SK-N-SH (cell line): Measurements from ENCODE around the gene MAPK8IP3.

Source experiments
- CHD2 ChIP-seq: fragments of 150-350 bp; IDR thresholded peaks from 2 replicates; pipeline ENCODE4 v1.6.1; 2018; ENCODE audit warnings: low read length; ENCODE audit not compliant: partially characterized antibody
- EP300 ChIP-seq, 2 experiments: IDR thresholded peaks; 2 replicates each; pipeline versions ENCODE4 v1.4.0 to v1.6.1; 2012; ENCODE audit warnings: borderline replicate concordance in 1 of 2, low read depth in 1 of 2, low read length in 1 of 2
- EZH2phosphoT487 ChIP-seq: fragments of 200-600 bp; sonication (generic); IDR thresholded peaks from 2 replicates; pipeline ENCODE4 v1.6.1; 2017; ENCODE audit warnings: low read depth, mixed run types, mild to moderate bottlenecking, antibody characterized with exemption, moderate library complexity, borderline replicate concordance
- MAX ChIP-seq: IDR thresholded peaks from 2 replicates; pipeline ENCODE4 v1.4.0; 2012; ENCODE audit warnings: low read depth
- NFIC ChIP-seq: IDR thresholded peaks from 2 replicates; pipeline ENCODE4 v1.4.0; 2012; ENCODE audit warnings: borderline replicate concordance
- NRF1 ChIP-seq: IDR thresholded peaks from 2 replicates; pipeline ENCODE4 v1.6.1; 2012; ENCODE audit warnings: low read depth, mild to moderate bottlenecking, low read length
- POLR2AphosphoS5 ChIP-seq: IDR thresholded peaks from 2 replicates; pipeline ENCODE4 v1.6.1; 2012; ENCODE audit warnings: low read depth, low read length
- RAD21 ChIP-seq: IDR thresholded peaks from 2 replicates; pipeline ENCODE4 v1.6.1; 2012; ENCODE audit warnings: mild to moderate bottlenecking, low read length
- RFX5 ChIP-seq: IDR thresholded peaks from 2 replicates; pipeline ENCODE4 v1.6.1; 2012; ENCODE audit warnings: mild to moderate bottlenecking, improper control_type of control experiment, low read length
- TEAD4 ChIP-seq: IDR thresholded peaks from 2 replicates; pipeline ENCODE4 v1.4.0; 2012; ENCODE audit warnings: mild to moderate bottlenecking, borderline replicate concordance; ENCODE audit not compliant: insufficient read depth
- USF1 ChIP-seq: IDR thresholded peaks from 2 replicates; pipeline ENCODE4 v1.4.0; 2012; ENCODE audit warnings: low read depth, borderline replicate concordance
- TF ChIP-seq, protein P1 (sequence below): fragments of 200-600 bp; sonication (generic); IDR thresholded peaks from 2 replicates; pipeline ENCODE4 v1.6.1; 2017; ENCODE audit warnings: antibody characterized with exemption, mild to moderate bottlenecking, moderate library complexity
- TF ChIP-seq, protein P2 (sequence below): IDR thresholded peaks from 2 replicates; pipeline ENCODE4 v1.6.1; 2012; ENCODE audit warnings: mild to moderate bottlenecking, low read depth, low read length, moderate library complexity

- TF ChIP-seq, protein P1, sequence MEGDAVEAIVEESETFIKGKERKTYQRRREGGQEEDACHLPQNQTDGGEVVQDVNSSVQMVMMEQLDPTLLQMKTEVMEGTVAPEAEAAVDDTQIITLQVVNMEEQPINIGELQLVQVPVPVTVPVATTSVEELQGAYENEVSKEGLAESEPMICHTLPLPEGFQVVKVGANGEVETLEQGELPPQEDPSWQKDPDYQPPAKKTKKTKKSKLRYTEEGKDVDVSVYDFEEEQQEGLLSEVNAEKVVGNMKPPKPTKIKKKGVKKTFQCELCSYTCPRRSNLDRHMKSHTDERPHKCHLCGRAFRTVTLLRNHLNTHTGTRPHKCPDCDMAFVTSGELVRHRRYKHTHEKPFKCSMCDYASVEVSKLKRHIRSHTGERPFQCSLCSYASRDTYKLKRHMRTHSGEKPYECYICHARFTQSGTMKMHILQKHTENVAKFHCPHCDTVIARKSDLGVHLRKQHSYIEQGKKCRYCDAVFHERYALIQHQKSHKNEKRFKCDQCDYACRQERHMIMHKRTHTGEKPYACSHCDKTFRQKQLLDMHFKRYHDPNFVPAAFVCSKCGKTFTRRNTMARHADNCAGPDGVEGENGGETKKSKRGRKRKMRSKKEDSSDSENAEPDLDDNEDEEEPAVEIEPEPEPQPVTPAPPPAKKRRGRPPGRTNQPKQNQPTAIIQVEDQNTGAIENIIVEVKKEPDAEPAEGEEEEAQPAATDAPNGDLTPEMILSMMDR = no peak
- TF ChIP-seq RAD21 (no peak), CHD2 (no peak), POLR2AphosphoS5 (no peak), TEAD4 (no peak), RFX5 (no peak), MAX (no peak), USF1 (no peak), EP300 (IDR thresholded peaks at IDR 0.05; ENCODE audit: borderline replicate concordance in 1 of 2, low read depth in 1 of 2, low read length in 1 of 2) (no peak), EZH2phosphoT487 (no peak), NFIC (no peak), NRF1 (no peak)
- TF ChIP-seq, protein P2, sequence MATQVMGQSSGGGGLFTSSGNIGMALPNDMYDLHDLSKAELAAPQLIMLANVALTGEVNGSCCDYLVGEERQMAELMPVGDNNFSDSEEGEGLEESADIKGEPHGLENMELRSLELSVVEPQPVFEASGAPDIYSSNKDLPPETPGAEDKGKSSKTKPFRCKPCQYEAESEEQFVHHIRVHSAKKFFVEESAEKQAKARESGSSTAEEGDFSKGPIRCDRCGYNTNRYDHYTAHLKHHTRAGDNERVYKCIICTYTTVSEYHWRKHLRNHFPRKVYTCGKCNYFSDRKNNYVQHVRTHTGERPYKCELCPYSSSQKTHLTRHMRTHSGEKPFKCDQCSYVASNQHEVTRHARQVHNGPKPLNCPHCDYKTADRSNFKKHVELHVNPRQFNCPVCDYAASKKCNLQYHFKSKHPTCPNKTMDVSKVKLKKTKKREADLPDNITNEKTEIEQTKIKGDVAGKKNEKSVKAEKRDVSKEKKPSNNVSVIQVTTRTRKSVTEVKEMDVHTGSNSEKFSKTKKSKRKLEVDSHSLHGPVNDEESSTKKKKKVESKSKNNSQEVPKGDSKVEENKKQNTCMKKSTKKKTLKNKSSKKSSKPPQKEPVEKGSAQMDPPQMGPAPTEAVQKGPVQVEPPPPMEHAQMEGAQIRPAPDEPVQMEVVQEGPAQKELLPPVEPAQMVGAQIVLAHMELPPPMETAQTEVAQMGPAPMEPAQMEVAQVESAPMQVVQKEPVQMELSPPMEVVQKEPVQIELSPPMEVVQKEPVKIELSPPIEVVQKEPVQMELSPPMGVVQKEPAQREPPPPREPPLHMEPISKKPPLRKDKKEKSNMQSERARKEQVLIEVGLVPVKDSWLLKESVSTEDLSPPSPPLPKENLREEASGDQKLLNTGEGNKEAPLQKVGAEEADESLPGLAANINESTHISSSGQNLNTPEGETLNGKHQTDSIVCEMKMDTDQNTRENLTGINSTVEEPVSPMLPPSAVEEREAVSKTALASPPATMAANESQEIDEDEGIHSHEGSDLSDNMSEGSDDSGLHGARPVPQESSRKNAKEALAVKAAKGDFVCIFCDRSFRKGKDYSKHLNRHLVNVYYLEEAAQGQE = no peak
Observed at GRCh38 chr16:1791943-1792812, 86.2 kb downstream of the MAPK8IP3 start.
